Prostate gland (tissue), 2 donors: ENCODE data around the gene FAM89B.

ENCODE experiments used
- POLR2A ChIP-seq: fragments of 450-650 bp; IDR thresholded peaks from one replicate; pipeline ENCODE4 v1.6.1; 2016; ENCODE audit warnings: antibody characterized with exemption, mild to moderate bottlenecking
- POLR2AphosphoS5 ChIP-seq: sonication (generic); formaldehyde crosslinking; IDR thresholded peaks from one replicate; pipeline ENCODE4 v1.6.1; 2017; ENCODE audit warnings: antibody characterized with exemption
- TF ChIP-seq, protein P1 (sequence below), 4 experiments: fragments of 200-600 bp in 2 of 4; fragments of 450-650 bp in 2 of 4; sonication (generic) in 2 of 4; IDR thresholded peaks; 1 replicate in 3 of 4; 2 replicates in 1 of 4; pipeline ENCODE4 v1.5.1; 2016 to 2019; ENCODE audit warnings: antibody characterized with exemption in 4 of 4, mild to moderate bottlenecking in 2 of 4, moderate library complexity in 2 of 4

DNA sequence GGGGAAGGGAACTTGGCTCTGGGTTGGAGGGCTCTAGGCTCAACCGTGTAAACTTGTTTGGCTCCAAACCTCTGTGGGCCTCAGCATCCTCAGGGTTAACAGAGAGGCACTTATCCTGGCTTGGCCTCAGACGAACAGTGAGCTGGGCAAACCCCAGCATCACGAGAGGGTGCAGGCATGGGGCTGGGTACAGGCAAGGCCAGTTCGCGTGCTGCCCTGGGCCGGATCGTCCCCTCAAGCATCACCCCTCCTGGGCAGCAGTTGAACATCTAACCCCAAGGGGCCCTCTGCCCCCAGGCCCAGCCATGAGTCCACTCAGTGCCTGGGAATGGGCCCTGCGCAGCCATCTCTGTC is 5.4 kb downstream of the FAM89B start:
- TF ChIP-seq, protein P1, sequence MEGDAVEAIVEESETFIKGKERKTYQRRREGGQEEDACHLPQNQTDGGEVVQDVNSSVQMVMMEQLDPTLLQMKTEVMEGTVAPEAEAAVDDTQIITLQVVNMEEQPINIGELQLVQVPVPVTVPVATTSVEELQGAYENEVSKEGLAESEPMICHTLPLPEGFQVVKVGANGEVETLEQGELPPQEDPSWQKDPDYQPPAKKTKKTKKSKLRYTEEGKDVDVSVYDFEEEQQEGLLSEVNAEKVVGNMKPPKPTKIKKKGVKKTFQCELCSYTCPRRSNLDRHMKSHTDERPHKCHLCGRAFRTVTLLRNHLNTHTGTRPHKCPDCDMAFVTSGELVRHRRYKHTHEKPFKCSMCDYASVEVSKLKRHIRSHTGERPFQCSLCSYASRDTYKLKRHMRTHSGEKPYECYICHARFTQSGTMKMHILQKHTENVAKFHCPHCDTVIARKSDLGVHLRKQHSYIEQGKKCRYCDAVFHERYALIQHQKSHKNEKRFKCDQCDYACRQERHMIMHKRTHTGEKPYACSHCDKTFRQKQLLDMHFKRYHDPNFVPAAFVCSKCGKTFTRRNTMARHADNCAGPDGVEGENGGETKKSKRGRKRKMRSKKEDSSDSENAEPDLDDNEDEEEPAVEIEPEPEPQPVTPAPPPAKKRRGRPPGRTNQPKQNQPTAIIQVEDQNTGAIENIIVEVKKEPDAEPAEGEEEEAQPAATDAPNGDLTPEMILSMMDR (IDR thresholded peaks at IDR 0.05), result no peak
- TF ChIP-seq POLR2A (no peak), POLR2AphosphoS5 (no peak)
